ENCODE results near the gene AFAP1L2.
"Not testable (repeated sequence)": the region's sequence is repeated elsewhere in the genome, so short reads cannot be mapped to it uniquely, and the experiment has no call there.

Gene AFAP1L2

GRCh38 chr10:114334301-114334700 lies 70.0 kb downstream of the AFAP1L2 start:
- DNase-seq = no peak

DNA sequence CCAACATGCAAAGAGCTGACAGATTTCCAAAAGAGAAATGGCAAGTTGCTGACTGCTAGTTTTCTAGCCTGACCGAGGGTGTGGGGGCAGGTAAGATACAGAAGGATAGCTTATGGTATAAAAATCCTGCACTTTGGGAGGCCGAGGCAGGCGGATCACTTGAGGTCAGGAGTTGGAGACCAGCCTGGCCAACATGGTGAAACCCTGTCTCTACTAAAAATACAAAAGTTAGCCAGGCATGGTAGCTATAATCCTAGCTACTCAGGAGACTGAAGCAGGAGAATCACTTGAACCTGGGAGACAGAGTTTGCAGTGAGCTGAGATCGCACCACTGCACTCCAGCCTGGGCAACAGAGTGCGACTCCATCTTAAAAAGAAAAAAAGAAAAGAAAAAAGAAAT lies 70.9 kb downstream of the AFAP1L2 start:
- not testable (repeated sequence) for DNase-seq

GRCh38 chr10:114332301-114333192 lies 71.8 kb downstream of the AFAP1L2 start:
- no peak for DNase-seq

GRCh38 chr10:114329634-114330365 lies 74.5 kb downstream of the AFAP1L2 start:
- no peak for DNase-seq

- no peak for DNase-seq
These were observed 75.4 kb downstream of the AFAP1L2 start for GRCh38 chr10:114328874-114329273.

DNA sequence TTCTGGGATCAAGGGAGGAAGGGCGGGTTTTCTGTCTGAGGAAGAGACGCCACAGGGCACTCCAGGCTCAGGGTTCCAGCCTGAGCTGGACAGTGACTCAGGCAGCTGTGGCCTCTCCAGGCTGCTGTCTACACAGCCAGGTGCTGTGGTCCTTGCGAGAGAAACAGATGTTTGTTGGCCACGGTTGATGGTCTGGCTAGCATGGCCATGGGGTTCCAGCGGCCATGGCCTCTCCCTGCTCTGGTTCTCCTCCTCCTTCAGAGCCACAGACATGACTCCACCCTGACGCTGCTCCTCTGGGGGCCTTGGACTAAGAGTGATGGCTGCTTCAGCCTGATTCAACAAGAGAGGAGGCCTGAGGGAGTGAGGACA lies 75.9 kb downstream of the AFAP1L2 start:
- DNase-seq = no peak

DNA sequence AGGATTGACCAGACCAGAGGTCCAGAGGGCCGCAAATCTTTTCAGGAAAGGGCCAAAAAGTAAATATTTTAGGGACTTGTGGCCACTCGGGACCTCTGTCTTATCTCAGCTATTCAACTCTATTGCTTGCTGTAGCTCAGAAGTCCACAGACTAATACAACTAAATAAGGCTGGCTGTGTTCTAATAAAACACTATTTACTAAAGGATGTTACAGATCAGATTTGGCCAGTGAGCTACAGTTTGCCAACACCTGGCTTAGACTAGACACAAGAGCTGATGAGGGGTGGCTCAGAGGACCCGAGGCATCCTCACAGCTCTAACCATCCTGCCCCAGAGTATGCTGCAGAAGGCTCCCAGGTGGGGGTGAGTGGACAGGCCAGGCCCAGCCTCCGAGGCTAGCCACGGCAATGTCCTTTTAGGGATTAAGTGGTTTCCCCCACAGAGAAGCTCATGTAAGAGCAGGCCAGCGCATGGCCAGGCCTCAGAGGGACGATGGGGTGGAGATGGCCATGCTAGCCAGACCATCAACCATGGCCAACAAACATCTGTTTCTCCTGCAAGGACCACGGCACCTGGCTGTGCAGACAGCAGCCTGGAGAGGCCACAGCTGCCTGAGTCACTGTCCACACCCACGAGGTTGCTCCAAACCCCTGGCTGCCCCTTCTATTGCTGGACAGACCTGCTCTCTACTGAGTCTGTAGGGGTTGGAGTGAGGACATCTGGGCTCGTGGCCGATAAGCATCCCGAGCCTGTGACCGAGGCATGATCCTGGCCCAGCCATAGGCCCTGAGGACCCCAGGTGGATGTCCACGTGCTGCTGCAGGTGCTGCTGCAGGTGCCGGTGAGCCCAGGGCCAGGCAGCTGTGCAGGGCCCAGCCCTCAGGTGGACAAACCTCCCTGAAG lies 76.5 kb downstream of the AFAP1L2 start:
- no peak for DNase-seq

DNA sequence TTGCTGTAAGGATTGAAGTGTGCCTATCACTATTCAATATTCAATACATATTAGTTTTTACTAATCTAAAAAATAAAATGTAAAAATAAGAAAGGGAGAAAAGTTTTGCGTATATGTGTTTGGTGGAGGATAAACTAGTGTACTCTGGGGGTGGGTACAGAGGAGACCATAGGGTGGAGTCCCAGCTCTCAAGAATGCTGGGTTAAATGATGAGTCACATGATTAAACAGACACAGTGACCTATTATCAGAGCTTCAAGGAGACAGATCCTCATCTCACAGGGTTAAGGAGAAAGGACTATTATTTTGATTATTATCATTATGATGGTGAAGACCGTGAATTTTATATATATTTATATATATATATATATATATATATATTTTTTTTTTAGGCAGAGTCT lies 77.5 kb downstream of the AFAP1L2 start:
- no peak for DNase-seq

- no peak for DNase-seq
These were observed 81.3 kb downstream of the AFAP1L2 start for GRCh38 chr10:114323023-114323422.

DNA sequence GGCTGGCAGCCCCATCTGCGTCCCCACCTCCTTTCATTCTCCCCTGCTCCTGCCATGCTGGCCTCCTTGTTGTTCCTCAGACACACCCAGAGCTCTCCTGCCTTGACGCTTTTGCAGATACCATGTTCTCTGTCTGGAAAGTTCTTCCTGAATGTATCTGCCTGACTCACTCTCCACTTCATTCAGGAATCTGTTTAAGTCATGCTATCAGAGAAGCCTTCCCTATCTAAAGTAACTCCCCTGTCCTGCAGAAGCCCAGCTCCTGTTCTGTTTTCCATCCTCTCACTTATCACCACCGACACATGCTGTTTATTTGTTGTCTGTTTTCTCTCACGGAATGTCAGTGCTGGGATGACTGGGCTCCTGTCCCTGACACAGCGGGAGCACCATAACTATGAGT lies 82.0 kb downstream of the AFAP1L2 start:
- no peak for DNase-seq

- DNase-seq = no peak
These were observed 83.8 kb downstream of the AFAP1L2 start for GRCh38 chr10:114320249-114321116.

GRCh38 chr10:114319406-114320248 lies 84.7 kb downstream of the AFAP1L2 start:
- no peak for DNase-seq

DNA sequence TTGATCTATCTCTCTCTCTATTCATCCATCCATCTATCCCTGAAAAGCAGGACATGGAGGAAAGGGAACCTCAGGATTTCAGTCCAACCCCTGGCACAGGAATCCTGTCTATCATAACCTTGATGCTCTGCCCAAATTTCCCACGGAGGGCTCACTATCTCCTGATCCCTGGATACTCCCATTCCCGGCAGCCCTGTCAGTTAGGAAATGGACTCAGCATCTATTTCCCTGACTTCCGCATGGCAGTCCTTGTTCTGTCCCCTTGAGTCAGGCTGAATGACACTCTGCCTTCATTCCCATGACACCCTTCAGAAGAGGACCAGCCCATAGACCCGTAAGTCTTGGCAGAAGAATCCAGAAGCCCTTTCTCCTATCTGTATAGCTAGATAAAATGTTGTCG lies 87.6 kb downstream of the AFAP1L2 start:
- DNase-seq = no peak

- DNase-seq = no peak
These were observed 88.5 kb downstream of the AFAP1L2 start for GRCh38 chr10:114315566-114316420.

DNA sequence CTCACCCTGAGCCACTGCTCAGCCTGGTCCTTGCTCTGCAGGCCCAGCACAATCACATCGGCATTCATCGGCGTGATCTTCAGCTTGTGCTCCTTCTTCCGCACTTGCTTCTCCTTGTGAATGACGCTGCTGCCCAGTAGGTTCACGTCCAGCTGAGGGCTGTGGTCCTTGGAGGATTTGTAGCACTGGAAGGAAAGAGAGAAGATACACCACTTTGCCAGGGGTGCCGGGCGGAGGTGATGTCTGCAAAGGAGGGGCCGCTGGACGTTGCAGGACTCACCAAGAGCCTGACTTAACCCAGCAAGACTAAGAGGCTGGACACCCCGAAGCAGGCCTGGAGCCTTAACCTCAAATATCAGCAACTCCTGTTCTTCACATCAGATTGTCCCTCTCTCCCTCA lies 90.4 kb downstream of the AFAP1L2 start:
- no peak for DNase-seq

GRCh38 chr10:114313139-114313538 lies 91.2 kb downstream of the AFAP1L2 start:
- no peak for DNase-seq

DNA sequence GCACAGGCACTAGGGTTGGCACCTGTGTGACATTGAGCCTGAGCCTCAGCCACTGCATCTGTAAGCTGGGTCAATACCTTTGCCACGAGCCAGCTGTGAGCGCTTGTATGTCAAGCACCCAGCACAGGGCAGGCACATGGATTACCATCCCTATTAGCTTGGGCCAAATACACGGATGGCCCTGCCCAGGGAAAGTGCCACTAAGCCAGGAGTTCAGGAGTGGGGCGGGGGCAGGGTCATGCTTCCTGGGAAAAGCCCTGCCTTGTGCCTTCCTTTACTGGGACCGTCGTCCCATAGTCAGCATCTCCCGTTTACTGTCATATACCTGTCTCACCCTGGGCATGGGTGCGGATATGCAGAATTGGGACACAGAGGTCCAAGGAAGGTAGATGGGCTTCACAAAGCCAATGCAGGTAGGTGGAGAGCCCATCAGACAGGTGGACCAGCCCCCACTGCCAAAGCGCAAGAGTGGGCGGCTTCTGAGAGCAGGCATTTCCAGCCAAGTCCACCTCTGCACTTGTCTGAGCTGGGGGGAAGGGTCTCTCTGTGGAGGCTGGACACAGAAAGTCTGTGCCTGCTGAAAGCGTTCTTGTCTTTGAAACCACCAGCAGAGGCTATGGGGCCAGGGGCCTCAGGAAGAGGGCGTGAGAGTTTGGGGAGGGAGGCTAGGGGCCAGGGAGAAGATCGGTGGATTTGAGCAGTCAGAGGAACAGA lies 92.6 kb downstream of the AFAP1L2 start:
- no peak for DNase-seq

DNA sequence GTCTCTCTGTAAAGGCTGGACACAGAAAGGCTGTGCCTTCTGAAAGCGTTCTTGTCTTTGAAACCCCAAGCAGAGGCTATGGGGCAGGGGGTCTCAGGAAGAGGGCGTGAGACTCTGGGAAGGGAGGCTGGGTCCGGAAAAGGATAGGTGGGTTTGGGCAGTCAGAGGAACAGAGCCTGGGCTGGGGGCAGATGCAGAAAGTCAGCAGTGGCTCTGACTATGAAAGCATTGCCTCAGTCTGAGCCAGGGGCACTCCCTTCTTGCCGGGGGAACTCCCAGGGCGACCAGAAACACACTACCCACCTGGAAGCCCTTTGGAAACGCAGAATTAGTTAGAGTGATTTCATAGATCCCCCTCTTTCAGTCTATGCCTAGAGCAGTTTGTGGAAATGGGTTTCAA lies 93.3 kb downstream of the AFAP1L2 start:
- no peak for DNase-seq

DNA sequence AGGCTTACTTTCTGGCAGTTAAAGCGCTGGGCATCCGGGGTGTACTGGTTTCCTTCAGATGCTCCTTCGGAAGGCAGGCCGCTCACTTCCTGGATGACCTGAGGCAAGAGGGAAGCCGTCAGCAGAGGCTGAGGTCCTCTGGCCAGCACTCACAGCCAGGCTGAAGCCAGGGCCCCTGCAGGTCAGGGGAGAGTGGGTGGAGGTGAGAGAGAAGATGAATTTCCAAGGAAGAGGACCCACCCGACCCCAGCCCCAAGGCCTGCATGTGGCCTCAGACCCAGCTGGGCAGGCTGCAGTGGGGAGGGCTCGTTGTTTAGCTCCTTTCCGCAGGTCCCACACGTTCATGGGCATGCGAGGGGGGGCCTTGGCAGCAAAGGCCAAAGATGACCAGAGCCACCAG lies 94.0 kb downstream of the AFAP1L2 start:
- no peak for DNase-seq

- DNase-seq = no peak
These were observed 95.0 kb downstream of the AFAP1L2 start for GRCh38 chr10:114309364-114309651.

All from activated CD4-positive, alpha-beta T cell treated with anti-CD3 and anti-CD28 coated beads for 1 hour (primary cell).